NB4 (cell line): ENCODE measurements around the gene BTBD9.
"Not testable (repeated sequence)": the region's sequence is repeated elsewhere in the genome, so short reads cannot be mapped to it uniquely, and the experiment has no call there.

Experiments used
- DNase-seq: peaks from one replicate; pipeline ENCODE4 v3.0.0; 2010; ENCODE audit warnings: low read depth
- H3K4me3 ChIP-seq: one replicate; pipeline ENCODE4 v1.5.1; 2011; ENCODE audit warnings: mild to moderate bottlenecking, low read depth, low read length, moderate library complexity
- CTCF ChIP-seq: IDR thresholded peaks from one replicate; pipeline ENCODE4 v1.5.1; 2012; ENCODE audit warnings: low read depth, low read length
- MAX ChIP-seq: IDR thresholded peaks from 2 replicates; pipeline ENCODE4 v1.6.1; 2011; ENCODE audit warnings: low read depth, low read length
- MYC ChIP-seq: IDR thresholded peaks from 2 replicates; pipeline ENCODE4 v1.6.1; 2011; ENCODE audit warnings: low read depth, low read length
- POLR2A ChIP-seq: IDR thresholded peaks from 2 replicates; pipeline ENCODE4 v1.6.1; 2011; ENCODE audit warnings: mild to moderate bottlenecking; ENCODE audit not compliant: insufficient read length; ENCODE audit errors: extremely low read depth

The BTBD9 gene

GRCh38 chr6:38352636-38353035 lies 287.1 kb downstream of the BTBD9 start:
- no peak for TF ChIP-seq POLR2A
- TF ChIP-seq MAX: no peak
- TF ChIP-seq MYC: no peak
- no peak for TF ChIP-seq CTCF
- no peak for DNase-seq
- H3K4me3 ChIP-seq: no peak overlapping the region

- TF ChIP-seq MAX: no peak
- no peak for TF ChIP-seq POLR2A
- no peak for TF ChIP-seq CTCF
- TF ChIP-seq MYC: no peak
- no peak overlapping the region for H3K4me3 ChIP-seq
- DNase-seq: no peak
Measured at GRCh38 chr6:38350942-38351341, 288.8 kb downstream of the BTBD9 start.

GRCh38 chr6:38350220-38350619 lies 289.5 kb downstream of the BTBD9 start:
- no peak for DNase-seq
- no peak overlapping the region for H3K4me3 ChIP-seq
- TF ChIP-seq MYC (no peak), MAX (no peak), CTCF (no peak), POLR2A (no peak)

GRCh38 chr6:38349795-38350194 lies 289.9 kb downstream of the BTBD9 start:
- no peak overlapping the region for H3K4me3 ChIP-seq
- DNase-seq: no peak
- TF ChIP-seq MYC: no peak
- no peak for TF ChIP-seq POLR2A
- no peak for TF ChIP-seq CTCF
- TF ChIP-seq MAX: no peak

GRCh38 chr6:38349221-38349620 lies 290.5 kb downstream of the BTBD9 start:
- no peak overlapping the region for H3K4me3 ChIP-seq
- DNase-seq: no peak
- TF ChIP-seq POLR2A (no peak), CTCF (no peak), MAX (no peak), MYC (no peak)

GRCh38 chr6:38348371-38348770 lies 291.4 kb downstream of the BTBD9 start:
- DNase-seq: no peak
- H3K4me3 ChIP-seq: no peak overlapping the region
- TF ChIP-seq POLR2A (no peak), MAX (no peak), MYC (no peak), CTCF (no peak)

- DNase-seq, H3K4me3 ChIP-seq: not testable (repeated sequence)
Measured at GRCh38 chr6:38347829-38348228, 291.9 kb downstream of the BTBD9 start.
